PC-9 (cell line): ENCODE measurements around the gene MYO18B.

Source experiments
- CTCF ChIP-seq: fragments of 200-600 bp; sonication (generic); conservative IDR thresholded peaks from 2 replicates; pipeline ENCODE4 v1.6.1; 2017; ENCODE audit warnings: mixed run types, antibody characterized with exemption, mild to moderate bottlenecking, moderate library complexity
- EZH2 ChIP-seq: fragments of 200-600 bp; sonication (generic); IDR thresholded peaks from 2 replicates; pipeline ENCODE4 v1.8.0; 2017; ENCODE audit warnings: antibody characterized with exemption, low read depth

GRCh38 chr22:25964961-25965730, 223.2 kb downstream of the MYO18B start:
- no peak for TF ChIP-seq CTCF
- TF ChIP-seq EZH2, result no peak
